ENCODE measurements around the gene NELFE.
"Not testable (repeated sequence)": the region's sequence is repeated elsewhere in the genome, so short reads cannot be mapped to it uniquely, and the experiment has no call there.

Gene NELFE

DNA sequence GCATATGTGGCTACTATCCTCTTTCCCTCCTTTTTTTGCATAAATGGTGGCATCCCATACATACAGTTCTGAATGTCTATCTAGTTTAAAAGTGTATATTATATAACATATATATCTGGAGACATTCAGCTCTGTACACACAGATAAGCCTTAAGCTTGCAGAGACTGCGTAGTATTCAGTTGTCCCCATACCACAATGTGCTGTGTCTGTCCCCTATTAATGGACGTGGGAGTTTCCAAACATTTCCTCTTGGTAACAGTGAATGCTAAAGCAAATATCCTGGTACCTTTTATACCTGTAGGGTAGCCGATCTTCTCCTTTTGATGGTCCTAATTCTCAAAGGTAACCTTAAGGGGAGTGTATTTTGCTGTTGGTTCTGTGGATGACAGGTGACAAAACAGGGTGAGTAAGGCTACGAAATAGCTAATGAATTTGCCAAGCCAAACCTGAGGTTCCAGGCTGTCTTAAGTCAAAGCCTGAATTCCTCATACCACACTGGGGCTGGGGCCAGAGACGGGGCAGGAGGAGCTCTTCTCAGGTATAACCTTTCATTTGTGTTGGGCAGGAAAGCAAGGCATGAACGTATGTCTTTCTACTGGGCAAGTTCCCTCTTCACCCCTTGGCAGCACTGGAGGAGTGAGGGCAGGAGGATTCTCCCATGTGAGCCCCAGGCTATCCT is 39.0 kb downstream of the NELFE start:
- no peak for DNase-seq (ENCODE audit: low read depth in 2 of 2)

GRCh38 chr6:31918069-31918720 is 40.6 kb downstream of the NELFE start:
- DNase-seq (ENCODE audit: low read depth in 2 of 2) = no peak

DNA sequence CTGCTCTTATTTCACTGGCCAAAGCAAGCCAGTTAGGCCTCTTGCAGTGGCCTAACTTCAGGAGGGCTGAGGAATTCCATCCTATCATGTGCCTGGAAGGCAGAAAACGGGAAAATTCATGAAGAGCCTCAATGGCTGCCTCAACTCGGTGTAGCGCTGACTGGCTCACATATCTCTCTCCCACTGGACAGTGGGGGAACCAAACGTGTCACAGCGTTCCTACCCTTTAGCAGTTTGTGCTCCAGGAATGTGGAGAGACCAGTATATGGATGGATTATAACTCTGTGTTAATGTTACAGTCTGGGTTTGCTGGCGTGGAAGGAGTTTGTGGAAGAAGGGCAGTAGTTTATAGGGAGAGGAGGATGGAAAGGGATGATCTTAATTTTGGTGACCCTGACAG is 43.0 kb downstream of the NELFE start:
- no peak for DNase-seq (ENCODE audit: low read depth in 2 of 2)

DNA sequence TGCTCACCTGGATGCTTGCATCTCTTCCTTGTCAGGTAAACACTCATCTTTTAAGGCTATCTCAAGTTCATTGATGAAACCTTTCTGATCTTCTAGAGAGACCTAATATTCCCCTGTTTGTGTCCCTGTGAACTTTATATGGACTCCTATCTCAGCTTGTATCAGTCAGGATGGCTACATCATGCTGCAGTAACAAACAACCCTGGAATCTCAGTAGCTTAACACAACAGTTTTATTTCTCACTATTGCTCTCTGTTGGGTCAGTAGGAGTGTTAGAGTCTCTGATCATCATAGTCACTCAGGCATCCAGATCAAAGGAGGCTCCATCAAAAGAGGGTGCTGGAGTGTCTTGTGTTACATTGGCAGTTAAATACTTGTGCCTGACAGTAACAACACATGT is 43.4 kb downstream of the NELFE start:
- no peak for DNase-seq (ENCODE audit: low read depth in 2 of 2)

GRCh38 chr6:31911826-31912585 is 46.8 kb downstream of the NELFE start:
- DNase-seq (ENCODE audit: low read depth in 2 of 2) = no peak

DNA sequence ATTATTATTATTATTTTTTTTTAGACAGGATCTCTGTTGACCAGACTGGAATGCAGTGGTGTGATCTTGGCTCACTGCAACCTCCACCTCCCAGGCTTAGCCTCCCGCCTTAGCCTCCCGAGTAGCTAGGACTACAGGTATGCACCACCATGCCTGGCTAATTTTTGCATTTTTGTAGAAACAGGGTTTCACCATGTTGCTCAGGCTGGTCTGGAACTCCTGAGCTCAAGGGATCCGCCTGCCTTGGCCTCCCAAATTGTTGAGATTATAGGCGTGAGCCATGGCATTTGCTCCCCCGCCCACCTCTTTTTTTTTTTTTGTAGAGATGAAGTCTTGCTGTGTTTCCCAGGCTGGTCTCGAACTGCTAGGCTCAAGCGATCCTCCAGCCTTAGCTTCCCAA is 49.5 kb downstream of the NELFE start:
- not testable (repeated sequence) for DNase-seq (ENCODE audit: low read depth in 2 of 2)

DNA sequence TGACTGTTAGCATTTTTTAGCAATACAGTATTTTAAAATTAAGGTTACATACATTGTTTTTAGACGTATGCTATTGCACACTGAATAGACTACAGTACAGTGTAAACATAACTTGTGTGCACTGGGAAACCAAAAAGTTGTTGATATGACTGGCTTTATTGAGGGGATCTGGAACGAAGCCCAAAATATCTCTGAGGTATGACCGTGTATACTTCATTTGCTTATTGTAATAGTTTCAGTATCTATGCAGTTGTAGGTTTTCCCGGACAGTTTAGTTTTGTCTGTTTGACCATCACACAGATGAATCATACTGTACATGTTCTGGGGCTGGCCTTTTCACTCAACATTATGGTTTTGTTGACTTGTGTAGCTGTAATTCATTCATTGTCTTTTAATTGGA is 50.0 kb downstream of the NELFE start:
- DNase-seq (ENCODE audit: low read depth in 2 of 2) = no peak

- DNase-seq (ENCODE audit: low read depth in 2 of 2) = not testable (repeated sequence)
These were observed 50.5 kb downstream of the NELFE start for GRCh38 chr6:31908255-31908654.

DNA sequence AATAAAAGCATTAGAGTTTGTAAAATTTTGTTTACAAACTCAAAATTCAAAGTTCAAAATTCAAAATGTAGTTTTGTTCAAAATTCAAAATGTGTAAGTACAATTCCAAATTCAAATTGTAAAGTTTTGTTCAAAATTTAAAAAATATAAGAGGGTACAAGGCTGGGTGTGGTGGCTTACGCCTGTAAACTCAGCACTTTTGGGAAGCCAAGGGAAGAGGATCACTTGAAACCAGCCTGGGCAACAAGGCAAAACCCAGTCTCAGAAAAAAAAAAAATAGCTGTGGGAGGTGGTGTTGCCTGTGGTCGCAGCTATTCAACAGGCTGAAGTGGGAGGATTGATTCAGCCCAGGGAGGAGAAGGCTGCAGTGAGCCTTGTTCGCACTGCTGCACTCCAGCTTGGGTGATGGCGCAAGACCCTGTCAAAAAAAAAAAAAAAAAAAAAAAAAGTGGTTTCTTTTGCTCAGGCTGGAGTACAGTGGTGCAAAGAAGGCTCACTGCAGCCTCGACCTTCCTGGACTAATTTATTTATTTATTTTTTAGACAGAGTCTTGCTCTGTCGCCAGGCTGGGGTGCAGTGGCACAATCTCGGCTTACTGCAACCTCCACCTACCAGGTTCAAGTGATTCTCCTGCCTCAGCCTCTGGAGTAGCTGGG is 51.5 kb downstream of the NELFE start:
- DNase-seq (ENCODE audit: low read depth in 2 of 2) = peak; percentile 55

DNA sequence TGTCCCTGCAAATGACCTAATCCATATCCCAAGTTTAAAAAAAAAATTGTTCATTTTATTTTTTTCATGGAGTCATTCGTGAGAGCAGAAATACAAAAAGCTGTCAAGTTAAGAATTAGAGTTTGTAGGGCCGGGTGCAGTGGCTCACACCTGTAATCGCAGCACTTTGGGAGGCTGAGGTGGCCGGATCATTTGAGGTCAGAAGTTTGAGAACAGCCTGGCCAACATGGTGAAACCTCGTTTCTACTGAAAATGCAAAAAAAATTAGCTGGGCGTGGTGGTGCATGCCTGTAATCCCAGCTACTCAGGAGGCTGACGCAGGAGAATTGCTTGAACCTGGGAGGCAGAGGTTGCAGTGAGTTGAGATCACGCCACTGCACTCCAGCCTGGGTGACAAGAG is 52.0 kb downstream of the NELFE start:
- not testable (repeated sequence) for DNase-seq (ENCODE audit: low read depth in 2 of 2)

- no peak for DNase-seq (ENCODE audit: low read depth in 2 of 2)
These were observed 52.6 kb downstream of the NELFE start for GRCh38 chr6:31906122-31906521.

- DNase-seq (ENCODE audit: low read depth in 2 of 2) = no peak
These were observed 53.7 kb downstream of the NELFE start for GRCh38 chr6:31905041-31905440.

- no peak for DNase-seq (ENCODE audit: low read depth in 2 of 2)
These were observed 54.8 kb downstream of the NELFE start for GRCh38 chr6:31903957-31904356.
